Activated naive CD4-positive, alpha-beta T cell treated with anti-CD3 and anti-CD28 coated beads, Interleukin-2, amount 50 U/mL, for 24 hours (primary cell): ENCODE results near the gene HDDC3.
A peak's percentile ranks its signal among the peaks of the same experiment; 100 is the strongest.
"Not testable (repeated sequence)": the region's sequence is repeated elsewhere in the genome, so short reads cannot be mapped to it uniquely, and the experiment has no call there.

ENCODE experiments used
- H3K27ac Mint-ChIP-seq: one replicate; pipeline ENCODE4 v1.8.0; 2021; ENCODE audit warnings: mild to moderate bottlenecking, mixed read lengths
- H3K27me3 Mint-ChIP-seq: one replicate; pipeline ENCODE4 v1.8.0; 2021; ENCODE audit warnings: mixed read lengths
- H3K36me3 Mint-ChIP-seq: one replicate; pipeline ENCODE4 v1.8.0; 2021; ENCODE audit warnings: mixed read lengths
- H3K4me1 Mint-ChIP-seq: one replicate; pipeline ENCODE4 v1.8.0; 2021; ENCODE audit warnings: mixed read lengths
- H3K4me3 Mint-ChIP-seq: one replicate; pipeline ENCODE4 v1.8.0; 2021; ENCODE audit warnings: mild to moderate bottlenecking, mixed read lengths
- H3K9me3 Mint-ChIP-seq: one replicate; pipeline ENCODE4 v1.8.0; 2021; ENCODE audit warnings: mixed read lengths

HDDC3 gene

DNA sequence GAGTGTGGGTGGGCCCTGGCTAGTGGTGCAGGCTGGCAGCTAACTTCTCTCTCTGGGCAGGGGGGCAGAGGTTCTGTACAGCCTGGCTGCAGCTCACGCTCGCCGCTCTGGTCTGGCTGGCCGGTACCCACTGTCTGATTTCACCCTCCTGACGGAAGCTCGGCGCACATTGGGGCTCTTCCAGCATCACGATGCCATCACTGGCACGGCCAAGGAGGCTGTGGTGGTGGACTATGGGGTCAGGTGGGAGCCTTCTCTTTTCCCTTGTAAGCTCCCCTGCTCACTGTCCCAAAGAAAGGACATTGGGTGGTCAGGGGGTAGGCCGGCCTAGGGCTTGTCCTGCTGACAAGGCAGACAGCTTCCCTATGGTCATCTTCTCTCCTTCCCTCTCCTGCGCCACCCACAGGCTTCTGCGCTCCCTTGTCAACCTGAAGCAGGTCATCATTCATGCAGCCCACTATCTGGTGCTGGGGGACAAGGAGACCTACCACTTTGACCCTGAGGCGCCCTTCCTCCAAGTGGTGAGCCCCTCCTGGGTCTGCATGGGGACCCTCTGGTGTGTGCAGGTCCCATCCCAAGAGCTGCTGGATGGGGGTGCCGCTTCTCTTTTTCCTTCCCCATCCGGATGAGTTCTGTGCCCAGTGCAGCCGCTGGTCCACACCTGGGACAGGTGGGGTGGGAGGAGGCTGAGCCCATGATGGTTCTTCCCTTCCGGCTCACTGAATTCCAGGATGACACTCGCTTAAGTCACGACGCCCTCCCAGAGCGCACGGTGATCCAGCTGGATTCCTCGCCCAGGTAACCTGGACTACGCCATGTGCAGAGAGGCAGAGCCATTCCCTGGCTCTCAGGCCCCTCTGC, 21.7 kb downstream of the HDDC3 start:
- peaks cover 15% of the 10 kb centered on the region for H3K36me3 Mint-ChIP-seq
- H3K4me3 Mint-ChIP-seq: no peak overlapping the region
- no peaks in the 10 kb centered on the region for H3K9me3 Mint-ChIP-seq
- no peaks in the 10 kb centered on the region for H3K27me3 Mint-ChIP-seq
- no peak overlapping the region for H3K27ac Mint-ChIP-seq
- peaks cover 2% of the 10 kb centered on the region for H3K4me1 Mint-ChIP-seq

DNA sequence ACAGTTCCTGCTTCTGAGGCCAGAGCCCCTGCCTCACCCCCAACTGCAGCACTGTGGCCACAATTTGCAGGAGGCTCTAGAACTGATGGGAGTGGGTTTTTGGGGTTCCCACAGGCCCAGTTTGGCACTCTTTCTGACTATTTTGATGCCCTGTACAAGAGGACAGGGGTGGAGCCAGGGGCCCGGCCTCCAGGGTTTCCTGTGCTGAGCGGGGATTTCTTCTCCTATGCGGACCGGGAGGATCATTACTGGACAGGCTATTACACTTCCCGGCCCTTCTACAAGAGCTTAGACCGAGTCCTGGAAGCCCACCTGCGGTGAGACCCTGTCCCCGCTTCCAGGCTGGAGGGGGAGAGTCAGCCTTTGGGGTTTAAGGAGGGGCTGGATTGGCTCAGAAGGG, 22.4 kb downstream of the HDDC3 start:
- H3K27ac Mint-ChIP-seq: no peak overlapping the region
- peaks cover 18% of the 10 kb centered on the region for H3K36me3 Mint-ChIP-seq
- H3K9me3 Mint-ChIP-seq: no peaks in the 10 kb centered on the region

DNA sequence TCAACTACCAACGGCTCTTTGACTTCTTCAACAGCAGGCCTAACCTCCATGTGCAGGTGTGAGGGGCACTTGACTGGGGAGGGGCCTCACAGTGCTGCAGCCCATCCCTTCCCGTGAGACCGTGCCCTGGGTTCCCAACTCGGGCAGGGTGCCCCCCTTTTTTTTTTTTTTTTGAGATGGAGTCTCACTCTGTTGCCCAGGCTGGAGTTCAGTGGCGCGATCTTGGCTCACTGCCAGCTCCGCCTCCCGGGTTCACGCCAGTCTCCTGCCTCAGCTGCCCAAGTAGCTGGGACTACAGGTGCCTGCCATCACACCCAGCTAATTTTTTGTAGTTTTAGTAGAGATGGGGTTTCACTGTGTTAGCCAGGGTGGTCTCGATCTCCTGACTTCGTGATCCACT, 22.9 kb downstream of the HDDC3 start:
- not testable (repeated sequence) for H3K4me3 Mint-ChIP-seq, H3K9me3 Mint-ChIP-seq, H3K27ac Mint-ChIP-seq, H3K27me3 Mint-ChIP-seq, H3K4me1 Mint-ChIP-seq
- H3K36me3 Mint-ChIP-seq: peaks cover 18% of the 10 kb centered on the region

More for the DNA sequence above, 22.4 kb downstream of the HDDC3 start:
- H3K27me3 Mint-ChIP-seq: no peaks in the 10 kb centered on the region
- H3K4me3 Mint-ChIP-seq: no peak overlapping the region
- peaks cover 7% of the 10 kb centered on the region for H3K4me1 Mint-ChIP-seq

DNA sequence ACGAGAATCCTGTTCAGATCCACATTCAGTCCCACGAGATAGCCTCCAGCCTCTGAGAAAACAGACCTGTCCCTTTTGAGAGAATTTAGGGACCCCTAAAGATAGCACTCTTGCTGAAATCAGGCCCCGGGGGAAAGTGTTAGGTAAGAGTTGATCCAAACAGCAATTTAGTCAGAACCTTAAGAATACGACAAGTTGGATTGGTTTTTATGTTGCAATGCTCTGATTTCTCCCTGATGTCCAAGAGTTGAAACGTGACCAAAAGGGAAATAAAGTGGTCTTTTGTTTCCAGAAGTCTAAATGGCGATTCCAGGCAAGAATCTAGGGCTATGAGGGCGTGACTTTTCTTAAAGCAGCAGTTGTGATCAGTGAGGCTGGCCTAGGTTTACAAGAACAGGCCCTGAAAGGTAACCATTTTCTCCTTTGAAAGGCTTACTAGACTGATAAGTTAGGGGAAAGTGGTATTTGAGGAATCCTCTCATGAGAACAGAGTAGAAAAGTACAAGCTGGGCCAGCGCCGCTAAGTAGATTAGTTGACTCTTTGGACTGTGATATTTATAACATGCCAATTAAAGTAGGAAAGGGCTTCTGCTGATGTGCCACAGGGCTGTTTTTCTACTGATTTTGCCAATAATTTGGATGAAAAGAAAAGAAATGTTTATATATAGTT, 24.4 kb downstream of the HDDC3 start:
- Mint-ChIP-seq H3K4me1 (peaks cover 15% of the 10 kb centered on the region), H3K27me3 (no peaks in the 10 kb centered on the region), H3K36me3 (peaks cover 11% of the 10 kb centered on the region), H3K27ac (no peak overlapping the region), H3K4me3 (no peak overlapping the region), H3K9me3 (no peaks in the 10 kb centered on the region)

DNA sequence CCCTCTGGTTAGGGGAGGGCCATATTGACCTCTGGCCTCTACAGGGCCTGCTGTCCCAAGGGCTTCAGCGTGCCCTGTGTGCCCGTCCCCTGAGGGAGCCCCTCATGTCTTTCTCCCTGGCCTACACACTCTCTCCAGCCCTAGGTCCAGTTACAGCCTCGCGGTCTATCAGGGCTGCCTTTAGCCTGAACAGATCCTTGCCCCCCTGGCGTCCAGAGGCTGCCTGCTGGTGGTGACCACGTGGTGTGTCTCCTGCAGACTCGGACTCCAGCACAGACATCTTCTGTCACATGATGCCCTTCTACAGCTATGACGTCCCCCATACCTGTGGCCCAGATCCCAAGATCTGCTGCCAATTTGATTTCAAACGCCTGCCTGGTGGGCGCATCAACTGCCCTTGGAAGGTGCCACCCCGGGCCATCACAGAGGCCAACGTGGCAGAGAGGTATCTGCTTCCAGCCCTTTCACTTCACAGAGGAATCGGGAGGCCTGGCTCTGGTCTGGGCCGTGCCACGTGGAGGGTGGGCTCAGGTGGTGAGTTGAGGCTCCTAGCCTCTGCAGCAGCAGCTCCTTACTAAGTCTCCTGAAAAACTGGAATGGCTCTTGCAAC, 25.2 kb downstream of the HDDC3 start:
- Mint-ChIP-seq H3K27ac (no peak overlapping the region), H3K27me3 (no peaks in the 10 kb centered on the region), H3K36me3 (peaks cover 11% of the 10 kb centered on the region), H3K4me3 (no peak overlapping the region), H3K4me1 (peaks cover 16% of the 10 kb centered on the region), H3K9me3 (no peaks in the 10 kb centered on the region)

DNA sequence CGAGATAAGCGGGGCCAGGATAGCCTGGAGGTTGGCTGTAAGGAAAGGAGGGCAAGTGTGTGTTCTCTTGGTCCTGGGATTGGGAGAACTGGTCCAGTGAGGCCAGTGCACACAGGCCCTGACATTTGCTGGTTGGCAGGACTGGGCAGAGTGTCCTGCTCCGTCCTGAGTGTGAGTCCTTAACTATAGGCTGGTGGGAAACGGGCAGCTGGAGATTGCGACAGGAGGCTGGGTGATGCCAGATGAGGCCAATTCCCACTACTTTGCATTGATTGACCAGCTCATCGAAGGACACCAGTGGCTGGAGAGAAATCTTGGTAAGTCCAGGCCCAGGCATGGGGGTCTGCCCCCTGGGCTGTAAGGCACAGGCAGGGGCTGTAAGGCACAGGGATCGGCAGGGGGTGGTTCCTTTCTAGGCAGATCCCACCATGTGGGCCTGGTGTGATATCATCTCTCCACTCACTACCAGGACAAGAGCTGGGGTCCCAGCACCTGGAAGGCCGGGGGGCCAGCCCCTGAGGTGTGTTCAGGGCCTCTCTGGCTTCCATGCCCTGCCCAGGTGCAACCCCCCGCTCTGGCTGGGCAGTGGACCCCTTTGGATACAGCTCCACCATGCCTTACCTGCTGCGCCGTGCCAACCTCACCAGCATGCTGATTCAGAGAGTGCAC, 26.0 kb downstream of the HDDC3 start:
- no peaks in the 10 kb centered on the region for H3K9me3 Mint-ChIP-seq
- H3K36me3 Mint-ChIP-seq: peaks cover 11% of the 10 kb centered on the region
- no peak overlapping the region for H3K27ac Mint-ChIP-seq
- H3K4me1 Mint-ChIP-seq: peaks cover 24% of the 10 kb centered on the region
- H3K4me3 Mint-ChIP-seq: no peak overlapping the region
- no peaks in the 10 kb centered on the region for H3K27me3 Mint-ChIP-seq

DNA sequence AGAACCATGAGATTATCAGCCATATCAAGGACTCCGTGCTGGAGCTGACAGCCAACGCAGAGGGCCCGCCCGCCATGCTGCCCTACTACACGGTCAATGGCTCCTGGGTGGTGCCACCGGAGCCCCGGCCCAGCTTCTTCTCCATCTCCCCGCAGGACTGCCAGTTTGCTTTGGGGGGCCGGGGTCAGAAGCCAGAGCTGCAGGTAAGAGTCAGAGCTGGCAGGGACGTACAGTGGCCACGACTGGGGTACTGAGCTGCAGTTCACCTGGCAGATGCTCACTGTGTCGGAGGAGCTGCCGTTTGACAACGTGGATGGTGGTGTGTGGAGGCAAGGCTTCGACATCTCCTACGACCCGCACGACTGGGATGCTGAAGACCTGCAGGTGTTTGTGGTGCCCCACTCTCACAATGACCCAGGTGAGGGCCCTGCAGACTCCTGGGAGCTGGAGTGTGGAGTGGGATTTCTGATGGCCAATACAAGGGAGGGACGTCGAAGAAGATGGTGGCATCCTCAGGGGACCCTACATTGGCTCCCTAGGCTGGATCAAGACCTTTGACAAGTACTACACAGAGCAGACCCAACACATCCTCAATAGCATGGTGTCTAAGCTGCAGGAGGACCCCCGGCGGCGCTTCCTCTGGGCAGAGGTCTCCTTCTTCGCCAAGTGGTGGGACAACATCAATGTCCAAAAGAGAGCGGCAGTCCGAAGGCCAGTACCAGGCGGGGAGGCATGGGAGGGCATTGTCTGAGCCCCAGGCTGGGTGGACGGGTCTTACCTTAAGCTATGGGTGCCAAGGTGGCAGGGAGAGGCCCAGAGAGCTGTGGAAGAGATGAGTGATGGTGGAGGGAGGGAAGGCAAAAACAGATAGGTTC, 26.8 kb downstream of the HDDC3 start:
- Mint-ChIP-seq H3K27ac (peak overlapping the region; percentile 23), H3K36me3 (peaks cover 11% of the 10 kb centered on the region), H3K4me1 (peaks cover 28% of the 10 kb centered on the region), H3K9me3 (no peaks in the 10 kb centered on the region), H3K27me3 (no peaks in the 10 kb centered on the region), H3K4me3 (no peak overlapping the region)

DNA sequence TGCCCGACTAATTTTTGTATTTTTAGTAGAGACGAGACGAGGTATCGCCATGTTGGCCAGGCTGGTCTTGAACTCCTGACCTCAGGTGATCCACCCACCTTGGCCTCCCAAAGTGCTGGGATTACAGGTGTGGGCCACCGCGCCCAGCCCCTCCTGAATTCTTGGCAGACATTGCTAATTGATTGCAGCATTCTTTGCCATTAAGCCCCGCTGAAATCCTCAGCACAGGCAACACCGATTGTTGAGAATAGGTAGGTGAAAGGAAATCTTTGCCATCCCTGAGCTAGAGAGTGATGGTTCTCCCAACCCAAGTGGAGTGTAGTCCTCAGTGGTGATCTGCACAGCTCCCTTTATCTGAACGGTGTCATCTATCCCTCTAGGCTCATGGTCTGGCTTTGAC, 27.6 kb downstream of the HDDC3 start:
- H3K9me3 Mint-ChIP-seq: no peaks in the 10 kb centered on the region
- no peaks in the 10 kb centered on the region for H3K27me3 Mint-ChIP-seq
- H3K4me1 Mint-ChIP-seq: peaks cover 28% of the 10 kb centered on the region
- no peak overlapping the region for H3K4me3 Mint-ChIP-seq
- H3K36me3 Mint-ChIP-seq: peaks cover 11% of the 10 kb centered on the region
- H3K27ac Mint-ChIP-seq: peak overlapping the region; percentile 12

DNA sequence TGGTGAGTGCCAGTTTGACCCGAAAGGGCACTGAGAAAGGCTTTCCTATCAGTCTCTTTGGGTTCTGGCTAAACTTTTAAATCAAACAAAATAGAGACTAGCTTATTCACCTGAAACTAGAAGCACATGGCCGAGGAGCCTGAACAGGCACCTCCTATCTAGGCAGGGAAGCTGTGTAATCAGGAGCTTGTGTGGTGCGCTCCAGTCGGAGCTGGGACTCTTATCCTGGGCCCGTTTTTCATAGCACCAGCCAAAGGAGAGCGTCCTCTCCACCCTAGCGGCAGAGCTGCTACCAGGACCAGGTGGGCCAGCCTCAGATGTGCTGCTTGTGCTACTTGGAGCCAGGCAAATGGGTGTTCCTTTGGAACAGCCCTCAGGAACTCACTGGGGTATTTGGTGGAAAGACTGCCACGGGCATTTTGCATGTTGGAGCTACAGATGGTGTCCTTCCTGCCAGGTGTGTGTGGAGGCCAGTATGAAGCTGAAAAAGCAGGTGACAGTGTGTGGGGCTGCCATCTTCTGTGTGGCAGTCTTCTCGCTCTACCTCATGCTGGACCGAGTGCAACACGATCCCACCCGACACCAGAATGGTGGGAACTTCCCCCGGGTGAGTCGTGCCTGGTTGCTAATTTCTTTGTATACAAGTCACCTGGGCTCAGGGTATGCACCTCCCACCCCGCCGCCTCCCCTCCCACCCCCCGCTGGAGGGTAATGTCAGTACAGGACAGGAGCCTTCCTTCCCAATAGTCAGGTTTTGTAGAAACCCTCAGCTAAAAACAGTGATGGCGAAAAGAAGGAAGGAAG, 28.4 kb downstream of the HDDC3 start:
- Mint-ChIP-seq H3K27me3 (no peaks in the 10 kb centered on the region), H3K4me1 (peaks cover 28% of the 10 kb centered on the region), H3K9me3 (no peaks in the 10 kb centered on the region), H3K36me3 (peaks cover 11% of the 10 kb centered on the region), H3K4me3 (peak overlapping the region; percentile 84), H3K27ac (peak overlapping the region; percentile 89)

DNA sequence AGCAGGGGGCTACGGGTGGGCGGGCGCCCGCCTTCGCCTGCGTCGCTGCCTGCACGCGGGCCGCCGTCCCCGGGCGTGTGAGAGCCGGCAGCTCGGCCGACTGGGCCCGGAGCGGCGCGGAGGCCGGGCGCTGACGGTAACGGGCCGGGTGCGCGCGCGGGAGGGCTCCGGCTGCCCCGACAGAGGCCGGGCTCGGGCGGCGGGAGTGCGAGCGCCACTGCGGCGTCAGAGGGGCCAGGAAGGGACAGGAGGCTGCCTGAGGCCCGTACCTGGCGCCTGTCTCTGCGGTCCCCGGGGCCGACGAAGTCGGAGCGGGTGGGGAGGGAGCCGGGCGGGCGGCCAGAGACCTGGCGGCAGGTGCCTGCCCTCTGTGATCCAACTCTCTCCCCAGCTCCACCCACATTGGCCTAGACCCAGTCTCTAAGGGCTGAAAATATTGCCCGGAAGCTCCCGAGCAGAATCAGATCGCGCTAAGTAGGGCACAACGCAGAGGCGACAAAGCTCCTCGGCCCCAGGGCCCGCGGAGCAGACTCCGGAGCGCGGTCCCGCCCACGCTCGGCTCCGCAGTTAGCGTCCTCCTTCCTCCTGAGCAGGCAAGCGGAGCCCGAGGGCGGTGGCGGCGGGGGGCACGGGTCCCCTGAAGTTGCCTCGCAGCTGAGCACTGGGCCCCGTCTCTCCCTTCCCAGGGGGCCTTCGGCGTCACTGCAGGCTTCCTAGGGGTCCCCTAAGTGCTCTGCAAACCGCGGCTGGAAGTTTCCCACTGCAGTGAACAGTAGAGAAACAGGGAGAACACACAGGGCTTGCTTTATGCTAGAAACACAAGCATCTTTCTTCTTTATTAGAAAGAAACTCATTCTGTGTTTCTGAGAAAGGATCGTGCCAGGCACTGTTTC, 29.3 kb downstream of the HDDC3 start, which contains the start of gene MAN2A2:
TSS of gene MAN2A2 (plus strand) at position 463 of the 893 bp plus-strand sequence. CDS start 906 bp downstream, outside the sequence.
- Mint-ChIP-seq H3K4me1 (peaks cover 28% of the 10 kb centered on the region), H3K9me3 (no peaks in the 10 kb centered on the region), H3K4me3 (peak within 1 kb of the TSS; percentile 90), H3K27ac (peak within 1 kb of the TSS; percentile 89), H3K27me3 (no peaks in the 10 kb centered on the region), H3K36me3 (peaks cover 11% of the 10 kb centered on the region)

DNA sequence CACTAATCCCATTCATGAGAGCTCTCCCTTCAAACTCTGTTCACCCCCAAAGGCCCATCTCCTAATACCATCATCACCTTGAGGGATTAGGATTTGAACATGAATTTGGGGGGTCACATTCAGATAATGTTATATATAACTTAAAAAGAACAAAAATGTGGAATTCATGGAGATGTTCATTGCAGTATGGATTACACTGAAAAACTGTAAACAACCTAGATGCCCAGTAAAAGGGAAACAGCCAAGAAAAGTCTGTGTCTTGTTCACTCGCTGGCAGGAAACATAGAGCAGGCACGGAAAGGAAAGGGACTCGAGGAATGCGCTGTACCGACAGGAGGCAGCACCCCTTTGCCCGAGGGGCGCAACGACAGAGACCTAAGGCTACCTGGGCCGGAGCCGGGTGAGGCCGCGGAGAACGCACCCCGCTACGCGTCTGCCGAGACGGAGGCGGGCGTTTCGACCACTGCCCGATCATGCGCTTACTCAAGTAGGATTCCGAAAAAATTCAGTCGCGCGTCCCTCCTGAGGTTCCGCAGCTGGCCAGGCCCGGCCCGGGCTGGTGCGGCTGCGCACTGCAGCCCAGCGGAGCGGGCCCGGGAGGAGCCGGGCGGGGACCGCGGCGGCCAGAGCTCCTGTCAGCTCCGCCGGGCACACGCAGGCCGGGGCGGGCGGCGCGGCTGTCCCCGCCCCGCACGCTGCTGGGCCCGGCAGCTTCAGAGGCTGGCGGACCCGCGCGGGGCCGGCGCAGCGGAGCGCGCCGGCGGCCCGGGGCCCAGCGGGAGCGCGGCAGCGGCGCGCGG, 30.1 kb downstream of the HDDC3 start:
- peak overlapping the region; percentile 84 for H3K27ac Mint-ChIP-seq
- no peaks in the 10 kb centered on the region for H3K27me3 Mint-ChIP-seq
- peaks cover 28% of the 10 kb centered on the region for H3K4me1 Mint-ChIP-seq
- peak overlapping the region; percentile 90 for H3K4me3 Mint-ChIP-seq
- peaks cover 8% of the 10 kb centered on the region for H3K36me3 Mint-ChIP-seq
- no peaks in the 10 kb centered on the region for H3K9me3 Mint-ChIP-seq

DNA sequence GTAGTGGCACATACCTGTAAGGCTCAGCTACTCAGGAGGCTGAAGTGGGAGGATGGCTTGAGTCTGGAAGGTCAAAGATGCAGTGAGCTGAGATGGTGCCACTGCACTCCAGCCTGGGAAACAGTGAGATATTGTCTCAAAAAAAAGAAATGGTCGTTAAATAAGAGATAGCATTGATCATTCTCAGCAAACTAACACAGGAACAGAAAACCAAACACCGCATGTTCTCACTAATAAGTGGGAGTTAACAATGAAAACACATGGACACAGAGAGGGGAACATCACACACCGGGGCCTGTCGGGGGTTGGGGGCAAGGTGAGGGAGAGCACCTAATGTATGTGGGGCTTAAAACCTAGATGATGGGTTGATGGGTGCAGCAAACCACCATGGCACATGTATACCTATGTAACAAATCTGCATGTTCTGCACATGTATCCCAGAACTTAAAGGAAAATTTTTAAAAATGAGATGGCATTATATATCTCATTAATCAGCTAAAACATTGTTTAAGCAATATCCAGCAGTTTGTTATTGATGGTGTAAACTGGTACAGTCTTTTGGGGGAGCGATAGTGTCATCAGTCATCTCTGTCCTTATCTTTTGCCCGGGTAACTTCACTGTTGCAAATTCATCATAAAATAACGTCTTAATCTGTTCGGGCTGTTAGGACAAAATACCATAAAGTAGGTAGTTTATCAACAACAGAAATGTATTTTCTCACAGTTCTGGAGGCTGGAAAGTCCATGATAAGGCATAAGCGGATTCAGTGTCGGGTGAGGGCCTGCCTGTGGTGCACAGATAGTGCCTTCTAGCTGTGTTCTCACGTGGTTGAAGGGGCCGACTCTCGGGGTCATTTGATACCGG, 30.9 kb downstream of the HDDC3 start:
- Mint-ChIP-seq H3K36me3 (peaks cover 8% of the 10 kb centered on the region), H3K9me3 (no peaks in the 10 kb centered on the region), H3K27me3 (no peaks in the 10 kb centered on the region), H3K4me1 (peaks cover 28% of the 10 kb centered on the region), H3K27ac (peak overlapping the region; percentile 84), H3K4me3 (peak overlapping the region; percentile 90)
